Stimulated activated CD8-positive, alpha-beta memory T cell treated with anti-CD3 and anti-CD28 coated beads, Interleukin-4, amount 100 ng/mL, for 4 hours (primary cell): ENCODE measurements around the gene PARVB.

Source experiments
- DNase-seq, 2 donors: peaks; one replicate each; pipeline ENCODE4 v3.0.0-alpha.2; 2020; ENCODE audit warnings: low read depth in 2 of 2, low spot score in 1 of 2

The PARVB gene

GRCh38 chr22:44179196-44179988 lies 155.3 kb downstream of the PARVB start:
- no peak for DNase-seq

- DNase-seq: no peak
Observed at GRCh38 chr22:44179989-44180705, 156.0 kb downstream of the PARVB start.

- DNase-seq: no peak
Observed at GRCh38 chr22:44180706-44181032, 156.6 kb downstream of the PARVB start, which contains the start of gene PARVG. Gene PARVG, plus strand, starts transcription at chr22:44180925. Its CDS starts 2,405 bp downstream, at chr22:44183330.

- DNase-seq: peak; percentile 32 to 59
Observed at GRCh38 chr22:44181033-44181911, 157.2 kb downstream of the PARVB start.

DNA sequence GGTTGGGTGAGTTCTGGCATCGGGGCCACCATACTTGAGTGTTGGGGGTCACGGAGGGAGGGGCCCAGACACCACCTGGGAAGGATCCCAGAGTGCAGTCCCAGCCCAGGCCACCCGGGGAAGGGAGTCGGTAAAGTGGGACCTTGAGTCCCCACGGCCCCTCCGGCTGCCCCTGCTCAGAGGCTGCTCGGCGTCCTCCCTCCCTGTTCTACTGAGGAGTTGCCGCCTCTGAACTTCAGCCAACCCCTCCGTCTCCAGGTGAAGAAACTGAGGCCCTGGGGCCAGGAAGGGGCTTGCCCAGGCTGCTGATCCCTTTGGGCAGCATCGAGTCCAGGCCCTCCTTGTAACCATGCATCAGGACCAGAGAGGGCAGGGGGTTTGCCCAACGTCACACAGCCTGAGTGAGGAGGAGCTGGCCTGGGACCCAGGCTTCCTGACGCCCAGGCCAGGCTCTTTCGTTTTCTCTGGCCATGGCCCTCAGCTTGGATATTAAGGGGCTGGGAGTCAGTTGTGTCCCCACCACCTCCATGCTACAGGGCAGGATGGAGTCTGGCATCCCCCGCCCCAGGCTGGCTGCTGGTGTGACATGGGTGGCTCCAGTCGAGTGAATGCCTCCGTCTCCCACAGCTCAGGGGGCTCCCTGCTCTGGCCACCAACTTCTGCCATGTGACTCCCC lies 157.9 kb downstream of the PARVB start:
- no peak for DNase-seq

DNA sequence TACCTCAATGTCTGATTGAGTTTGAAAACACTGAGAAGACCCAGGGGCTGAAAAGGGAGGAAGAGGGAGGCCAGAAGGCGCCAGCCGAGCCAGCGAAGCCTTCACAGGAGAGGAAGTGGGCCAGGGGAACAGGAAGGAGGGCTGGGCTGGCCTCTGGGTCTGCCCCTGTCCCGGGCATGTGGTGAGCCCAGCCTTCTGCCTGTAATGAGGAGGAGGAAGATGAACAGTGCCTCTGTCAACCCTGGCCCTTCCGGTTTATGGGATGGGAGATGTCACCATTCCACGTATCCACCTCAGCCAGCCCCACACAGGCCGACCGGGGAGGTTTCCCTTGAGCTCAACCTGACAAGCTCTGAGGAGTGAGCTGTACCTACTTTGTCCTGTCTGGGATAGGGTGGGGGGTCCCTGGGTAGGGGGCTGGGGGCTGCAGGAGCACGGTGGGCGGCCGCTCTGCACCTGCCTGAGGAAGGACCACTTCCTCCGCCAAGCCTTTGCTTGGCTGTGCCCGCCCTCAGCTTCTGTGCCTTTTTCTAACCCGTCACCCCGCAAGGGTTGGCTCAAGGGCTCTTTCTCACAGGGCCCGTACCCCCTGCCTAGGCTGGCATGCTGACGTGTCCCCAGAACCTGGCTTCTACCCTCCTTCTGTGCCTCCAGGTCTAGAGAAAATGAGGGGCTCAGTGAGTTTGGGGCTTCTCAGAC lies 158.6 kb downstream of the PARVB start:
- no peak for DNase-seq

GRCh38 chr22:44183287-44183588 lies 159.1 kb downstream of the PARVB start:
- DNase-seq: no peak

GRCh38 chr22:44184006-44184405 lies 159.9 kb downstream of the PARVB start:
- DNase-seq: no peak

- no peak for DNase-seq
Observed at GRCh38 chr22:44185237-44186120, 161.4 kb downstream of the PARVB start.

DNA sequence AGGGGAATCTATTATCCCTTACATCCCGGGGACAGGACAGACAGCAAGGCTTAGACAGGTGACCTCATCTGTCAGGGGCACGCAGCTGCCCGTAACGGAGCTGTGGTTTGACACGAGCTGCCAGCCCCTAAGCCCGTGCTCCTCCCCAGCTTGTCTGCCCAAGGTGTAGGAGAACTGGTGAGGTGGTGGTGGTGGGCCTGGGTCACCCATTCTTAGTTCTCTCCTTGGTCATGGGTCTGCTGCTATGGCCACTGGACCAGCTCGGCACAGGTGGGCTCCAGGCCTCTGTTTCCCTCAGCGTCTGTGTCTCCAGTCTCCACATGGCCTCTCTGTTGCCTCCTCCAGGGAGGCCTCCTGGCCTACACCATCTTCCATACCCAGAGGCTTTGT lies 162.0 kb downstream of the PARVB start:
- DNase-seq: no peak

DNA sequence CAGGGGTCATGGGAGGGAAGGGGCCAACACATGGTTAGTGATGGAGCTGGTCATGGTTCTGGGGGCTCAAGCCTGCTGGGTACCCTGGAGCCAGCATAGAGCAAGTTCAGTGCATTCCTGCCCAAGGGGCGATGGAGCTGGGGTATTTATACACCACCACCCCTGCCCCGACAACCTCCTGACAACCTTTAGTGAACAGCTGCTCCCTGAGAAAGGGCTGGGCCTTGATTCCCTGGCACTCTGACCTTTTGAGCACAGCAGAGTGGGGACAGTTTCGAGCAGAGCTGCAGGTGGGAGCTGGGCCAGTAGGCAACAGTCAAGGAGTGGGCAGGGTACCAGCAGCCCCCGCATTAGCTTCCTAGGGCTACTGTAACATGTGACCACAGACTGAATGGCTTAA lies 162.6 kb downstream of the PARVB start:
- DNase-seq: no peak

DNA sequence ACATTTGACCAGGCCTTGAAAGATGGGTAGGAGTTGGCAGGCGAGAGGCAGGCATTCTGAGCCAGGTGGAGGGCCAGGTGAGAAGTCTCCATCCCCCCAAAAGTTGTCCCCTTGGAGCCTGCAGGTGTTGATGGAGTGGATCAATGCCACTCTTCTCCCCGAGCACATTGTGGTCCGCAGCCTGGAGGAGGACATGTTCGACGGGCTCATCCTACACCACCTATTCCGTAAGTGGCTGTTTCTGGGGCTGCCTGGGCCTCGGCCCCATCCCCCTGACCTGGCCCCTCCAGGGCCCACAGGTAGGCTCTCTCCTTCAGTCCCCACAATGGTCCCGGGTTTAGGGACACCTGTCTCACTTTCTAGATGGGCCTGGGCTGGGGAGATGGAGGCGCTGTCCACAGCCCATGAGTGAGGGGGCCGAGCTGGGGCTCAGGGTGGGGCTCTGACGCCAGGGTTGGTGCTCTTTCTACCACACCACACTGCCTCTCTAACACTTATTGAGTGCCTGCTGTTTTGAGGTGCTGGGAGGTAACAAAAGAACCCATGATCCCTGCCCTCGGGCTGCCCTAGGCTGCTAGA lies 163.6 kb downstream of the PARVB start:
- no peak for DNase-seq

GRCh38 chr22:44188316-44188715 lies 164.2 kb downstream of the PARVB start:
- DNase-seq: no peak

- DNase-seq: no peak
Observed at GRCh38 chr22:44188986-44189630, 165.0 kb downstream of the PARVB start.

- DNase-seq: no peak
Observed at GRCh38 chr22:44190381-44190976, 166.4 kb downstream of the PARVB start.

DNA sequence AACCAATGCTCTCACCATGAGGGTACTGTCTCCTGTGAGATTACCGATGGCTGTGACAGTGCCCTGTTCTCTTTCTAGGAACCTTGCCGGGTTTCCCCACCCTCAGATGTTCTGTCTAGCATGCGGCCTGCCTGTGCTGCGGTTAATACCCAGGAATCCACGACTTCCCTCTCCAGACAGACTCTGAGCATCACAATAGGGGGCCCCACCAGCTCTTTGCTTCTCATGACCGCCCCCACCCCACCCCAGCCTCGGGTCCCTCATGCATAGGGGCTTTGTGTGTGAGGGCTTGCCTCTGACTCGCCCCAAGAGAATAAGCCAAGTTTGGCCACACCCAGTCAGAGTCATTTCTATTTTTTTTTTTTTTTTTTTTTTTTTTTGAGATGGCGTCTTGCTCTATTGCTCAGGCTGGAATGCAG lies 166.9 kb downstream of the PARVB start:
- DNase-seq: no peak

GRCh38 chr22:44192098-44192815 lies 168.2 kb downstream of the PARVB start:
- DNase-seq: no peak
